Ovary (tissue), 10 donors: ENCODE results near the gene ALDH2. TPM values are rescaled to one million over a fixed set of nuclear protein-coding genes. Genes with fewer than 3 reads are reported as not detected.
"Not testable (repeated sequence)": the region's sequence is repeated elsewhere in the genome, so short reads cannot be mapped to it uniquely, and the experiment has no call there.

Experiments
- DNase-seq, 5 donors: peaks; one replicate each; pipeline ENCODE4 v3.0.0-alpha.2; 2019 to 2020
- H3K27ac ChIP-seq, 2 donors: fragments of 200-600 bp; one replicate each; pipeline versions ENCODE4 v1.5.1 to v1.8.0; 2019 to 2022
- H3K27me3 ChIP-seq: fragments of 200-600 bp; one replicate; pipeline ENCODE4 v1.8.0; 2022
- H3K36me3 ChIP-seq: fragments of 200-600 bp; sonication (generic); one replicate; pipeline ENCODE4 v1.5.1; 2019
- H3K4me1 ChIP-seq: one replicate; pipeline ENCODE4 v1.8.1; 2013; ENCODE audit warnings: mild to moderate bottlenecking, moderate library complexity; ENCODE audit not compliant: insufficient read depth
- H3K4me3 ChIP-seq: fragments of 200-600 bp; sonication (generic); one replicate; pipeline ENCODE4 v1.5.1; 2017
- H3K9me3 ChIP-seq, 2 donors: fragments of 200-600 bp in 1 of 2; sonication (generic) in 1 of 2; one replicate each; pipeline versions ENCODE4 v1.5.1 to v1.8.1; 2013 to 2019; ENCODE audit warnings: mild to moderate bottlenecking in 1 of 2, moderate library complexity in 1 of 2
- CTCF ChIP-seq, 3 donors: fragments of 450-650 bp in 2 of 3; fragments of 200-600 bp in 1 of 3; IDR thresholded peaks; one replicate each; pipeline versions ENCODE4 v1.5.1 to v1.8.0; 2016 to 2022; ENCODE audit warnings: antibody characterized with exemption in 3 of 3, mild to moderate bottlenecking in 1 of 3
- EP300 ChIP-seq: sonication (generic); formaldehyde crosslinking; IDR thresholded peaks from one replicate; pipeline ENCODE4 v1.6.1; 2017; ENCODE audit warnings: antibody characterized with exemption
- POLR2A ChIP-seq: fragments of 450-650 bp; IDR thresholded peaks from one replicate; pipeline ENCODE4 v1.6.1; 2017; ENCODE audit warnings: antibody characterized with exemption, mild to moderate bottlenecking, moderate library complexity
- WGBS, 3 donors: extraction: QIAGEN DNeasy Blood & Tissue Kit in 1 of 3; methylation state at CpG; one replicate each; pipeline versions ENCODE4 v1.1.5 to v1.1.7; 2013 to 2017; 5-methylcytosine and 5-hydroxymethylcytosine counted together
- intact Hi-C, 4 donors: fragments of 100-400 bp; cut with DNase I; formaldehyde crosslinking; loops; one replicate each; pipeline versions ENCODE4 v1.11.0 to v1.15.1; 2022 to 2023
- long read RNA-seq, 3 donors: library from polyadenylated mRNA in 2 of 3; unstranded in 2 of 3; transcript quantifications; one replicate each; pipeline ENCODE4 v2.0.0 and lab custom pipeline, GENCODE V29; 2021 to 2026
- polyA plus RNA-seq, 2 donors: library from polyadenylated mRNA; stranded (reverse); fragments of 200-250 nt in 1 of 2; fragments of 350-450 nt in 1 of 2; fragmentation: Illumina TruSeq in 1 of 2; extraction: RNeasy Lipid Tissue Mini Kit (QIAGEN cat#74804) in 1 of 2; gene quantifications; one replicate each; pipeline ENCODE4 v1.2.3, GENCODE V29; 2013 to 2014
- total RNA-seq, 7 donors: library from RNA; depleted of rRNA in 2 of 7; stranded (reverse); fragments of >200 nt in 2 of 7; fragmentation: NEBNext Ultra II Directional in 3 of 7; extraction: Animal tissue kit (Norgen Biotek cat#: 25700) in 3 of 7; gene quantifications; one replicate each; pipeline versions ENCODE4 v1.1.0 to v1.2.4, GENCODE V29; 2016 to 2023
- donor health status: DM: no; HTN: no; CAD: no; lungs with moderate emphysema.
- donor health status: DM: no; HTN: no; CAD: no.
- donor health status: Bipolar disorder and iron deficiency.
- donor health status: DM: yes; HTN: yes; CAD: no.
- donor health status: DM: no; HTN: no; CAD: no.
- donor health status: DM: yes; HTN: yes; CAD: no.

The ALDH2 gene
- total RNA-seq: 100 to 1,000 TPM in 5 of 7 donors, 10 to 100 TPM in 2; 46.7 to 154 (median 120) TPM
- polyA plus RNA-seq: 100 to 1,000 TPM in 1 of 2 donors, 10 to 100 TPM in 1; 59.2 to 115 TPM
- long read RNA-seq, donor 1, full-length matches to known transcripts: 1,489 of 1,659 reads
- long read RNA-seq, donor 1, partial matches to known transcripts: 86 of 1,659 reads
- long read RNA-seq, donor 1, other reads (novel, unspliced or antisense): 84 of 1,659 reads
- long read RNA-seq, donor 2, full-length matches to known transcripts: 23 of 23 reads
- long read RNA-seq, donor 2, partial matches to known transcripts: 0 of 23 reads
- long read RNA-seq, donor 2, other reads (novel, unspliced or antisense): 0 of 23 reads
- long read RNA-seq, donor 3, full-length matches to known transcripts: 286 of 335 reads
- long read RNA-seq, donor 3, partial matches to known transcripts: 21 of 335 reads
- long read RNA-seq, donor 3, other reads (novel, unspliced or antisense): 28 of 335 reads

GRCh38 chr12:111766608-111767361, at the start of gene ALDH2:
ALDH2 (plus strand) TSS chr12:111766933; CDS start chr12:111766983, 50 bp downstream.
- peak; percentile 80 to 89 (median 86) for DNase-seq
- WGBS, 3 donors: 0 to 3% (median 1%) methylated on average over 55 to 73 of the region's 73 CpGs

GRCh38 chr12:111719316-111719715, 47.4 kb upstream of the ALDH2 start:
- H3K9me3 ChIP-seq, H3K27ac ChIP-seq, H3K4me1 ChIP-seq, H3K36me3 ChIP-seq, DNase-seq, H3K27me3 ChIP-seq, H3K4me3 ChIP-seq, intact Hi-C loops: not testable (repeated sequence)
- 92 to 94% (median 93%) methylated on average over 10 of the region's 10 CpGs for WGBS, 3 donors

More at GRCh38 chr12:111766608-111767361, at the start of gene ALDH2:
- intact Hi-C loops: no loop called here
- no peak for TF ChIP-seq EP300
- TF ChIP-seq POLR2A: peak; percentile 84
- TF ChIP-seq CTCF (IDR thresholded peaks at IDR 0.05): peak in 2 of 3 donors; percentile 13 to 25
- Histone ChIP-seq H3K4me1 (peaks cover 13% of the 10 kb centered on the region), H3K9me3 (no peaks in the 10 kb centered on the region), H3K27me3 (no peaks in the 10 kb centered on the region), H3K36me3 (no peaks in the 10 kb centered on the region), H3K27ac (peak within 1 kb of the TSS; percentile 68 to 85), H3K4me3 (peak within 1 kb of the TSS; percentile 54)

GRCh38 chr12:111720457-111720856, 46.3 kb upstream of the ALDH2 start:
- Histone ChIP-seq H3K4me1 (no peaks in the 10 kb centered on the region), H3K4me3 (no peak overlapping the region), H3K27ac (no peak overlapping the region), H3K36me3 (no peaks in the 10 kb centered on the region), H3K9me3 (no peaks in the 10 kb centered on the region), H3K27me3 (no peaks in the 10 kb centered on the region)
- TF ChIP-seq EP300 (no peak), POLR2A (no peak), CTCF (IDR thresholded peaks at IDR 0.05) (no peak)
- intact Hi-C loops: no loop called here
- WGBS, 3 donors: 72 to 92% (median 87%) methylated on average over 6 of the region's 6 CpGs
- DNase-seq: no peak

GRCh38 chr12:111723646-111724360, 42.9 kb upstream of the ALDH2 start:
- 95 to 98% (median 95%) methylated on average over 29 to 46 of the region's 46 CpGs for WGBS, 3 donors
- H3K27ac ChIP-seq, intact Hi-C loops, H3K4me1 ChIP-seq, H3K9me3 ChIP-seq, H3K4me3 ChIP-seq, DNase-seq, H3K36me3 ChIP-seq, H3K27me3 ChIP-seq: not testable (repeated sequence)

GRCh38 chr12:111728795-111729194, 37.9 kb upstream of the ALDH2 start:
- DNase-seq: no peak
- no peak overlapping the region for H3K27ac ChIP-seq
- no peaks in the 10 kb centered on the region for H3K4me1 ChIP-seq
- intact Hi-C loops: no loop called here
- H3K4me3 ChIP-seq: no peak overlapping the region
- no peaks in the 10 kb centered on the region for H3K36me3 ChIP-seq
- 96 to 100% (median 97%) methylated on average over 2 of the region's 2 CpGs for WGBS, 3 donors
- H3K27me3 ChIP-seq: no peaks in the 10 kb centered on the region
- no peaks in the 10 kb centered on the region for H3K9me3 ChIP-seq
- TF ChIP-seq EP300 (no peak), POLR2A (no peak), CTCF (IDR thresholded peaks at IDR 0.05) (no peak)
